ENCODE measurements around the gene LAIR2.

The LAIR2 gene

GRCh38 chr19:54526972-54527371, 24.3 kb downstream of the LAIR2 start:
- no peak for TF ChIP-seq CTCF (IDR thresholded peaks at IDR 0.05; ENCODE audit: low read depth, low read length, missing control alignments)
- in situ Hi-C loops (cut with HindIII; ENCODE audit: low pct_ligation_motif_present, low sequenced_read_pairs) = no loop called here
- H3K36me3 ChIP-seq (replicated peaks) = no peaks in the 10 kb centered on the region
- H3K27me3 ChIP-seq (replicated peaks) = no peaks in the 10 kb centered on the region
- no peak for DNase-seq
- no peak overlapping the region for H3K27ac ChIP-seq
- H3K4me3 ChIP-seq (ENCODE audit: low read depth, low read length) = no peak overlapping the region

- TF ChIP-seq CTCF (IDR thresholded peaks at IDR 0.05; ENCODE audit: low read depth, low read length, missing control alignments) = no peak
- in situ Hi-C loops (cut with HindIII; ENCODE audit: low pct_ligation_motif_present, low sequenced_read_pairs) = no loop called here
- DNase-seq = no peak
- no peaks in the 10 kb centered on the region for H3K27me3 ChIP-seq (replicated peaks)
- H3K36me3 ChIP-seq (replicated peaks) = no peaks in the 10 kb centered on the region
- H3K27ac ChIP-seq = no peak overlapping the region
- H3K4me3 ChIP-seq (ENCODE audit: low read depth, low read length) = no peak overlapping the region
Measured at GRCh38 chr19:54530866-54531265, 28.2 kb downstream of the LAIR2 start.

- Histone ChIP-seq H3K36me3 (replicated peaks) (no peaks in the 10 kb centered on the region), H3K27ac (no peak overlapping the region), H3K4me3 (ENCODE audit: low read depth, low read length) (no peak overlapping the region), H3K27me3 (replicated peaks) (no peaks in the 10 kb centered on the region)
- in situ Hi-C loops (cut with HindIII; ENCODE audit: low pct_ligation_motif_present, low sequenced_read_pairs) = no loop called here
- DNase-seq = no peak
- no peak for TF ChIP-seq CTCF (IDR thresholded peaks at IDR 0.05; ENCODE audit: low read depth, low read length, missing control alignments)
Measured at GRCh38 chr19:54532528-54532927, 29.9 kb downstream of the LAIR2 start.

GRCh38 chr19:54533476-54533875, 30.8 kb downstream of the LAIR2 start:
- no peak for DNase-seq

GRCh38 chr19:54534156-54534555, 31.5 kb downstream of the LAIR2 start:
- TF ChIP-seq CTCF (IDR thresholded peaks at IDR 0.05; ENCODE audit: low read depth, low read length, missing control alignments) = no peak
- Histone ChIP-seq H3K4me3 (ENCODE audit: low read depth, low read length) (no peak overlapping the region), H3K27me3 (replicated peaks) (no peaks in the 10 kb centered on the region), H3K27ac (no peak overlapping the region), H3K36me3 (replicated peaks) (no peaks in the 10 kb centered on the region)
- DNase-seq = no peak
- in situ Hi-C loops (cut with HindIII; ENCODE audit: low pct_ligation_motif_present, low sequenced_read_pairs) = no loop called here

More at GRCh38 chr19:54533476-54533875, 30.8 kb downstream of the LAIR2 start:
- Histone ChIP-seq H3K27ac (no peak overlapping the region), H3K4me3 (ENCODE audit: low read depth, low read length) (no peak overlapping the region), H3K27me3 (replicated peaks) (no peaks in the 10 kb centered on the region), H3K36me3 (replicated peaks) (no peaks in the 10 kb centered on the region)
- TF ChIP-seq CTCF (IDR thresholded peaks at IDR 0.05; ENCODE audit: low read depth, low read length, missing control alignments) = no peak
- in situ Hi-C loops (cut with HindIII; ENCODE audit: low pct_ligation_motif_present, low sequenced_read_pairs) = no loop called here

GRCh38 chr19:54535601-54536000, 33.0 kb downstream of the LAIR2 start:
- Histone ChIP-seq H3K27ac (no peak overlapping the region), H3K27me3 (replicated peaks) (no peaks in the 10 kb centered on the region), H3K36me3 (replicated peaks) (no peaks in the 10 kb centered on the region), H3K4me3 (ENCODE audit: low read depth, low read length) (no peak overlapping the region)
- no peak for DNase-seq
- in situ Hi-C loops (cut with HindIII; ENCODE audit: low pct_ligation_motif_present, low sequenced_read_pairs) = no loop called here
- no peak for TF ChIP-seq CTCF (IDR thresholded peaks at IDR 0.05; ENCODE audit: low read depth, low read length, missing control alignments)

Data from brain microvascular endothelial cell (primary cell).